Muscle of arm (tissue), 14 donors: ENCODE results near the gene CACNA1I. TPM values are rescaled to one million over a fixed set of nuclear protein-coding genes. Genes with fewer than 3 reads are reported as not detected.
A peak's percentile ranks its signal among the peaks of the same experiment; 100 is the strongest.
"Not testable (repeated sequence)": the region's sequence is repeated elsewhere in the genome, so short reads cannot be mapped to it uniquely, and the experiment has no call there.

Experiments used
- DNase-seq: peaks from one replicate; pipeline ENCODE4 v3.0.0-alpha.2; 2013
- long read RNA-seq, 11 donors: transcript quantifications; one replicate each; lab custom pipeline, GENCODE V29; 2026
- polyA plus RNA-seq, 12 donors: library from polyadenylated mRNA; unstranded; fragments of 120-200 nt; gene quantifications; one replicate each; pipeline ENCODE4 v1.2.1, GENCODE V29; 2013; ENCODE audit not compliant: insufficient read length in 12 of 12

The CACNA1I gene
- under 1 TPM in 10 of 12 donors, not detected in 2; 0.03 to 0.40 (median 0.13) TPM for polyA plus RNA-seq
- long read RNA-seq, donor 1, result 0 reads
- long read RNA-seq, donor 2, result 0 reads
- long read RNA-seq, donor 3, result 0 reads
- long read RNA-seq, donor 4, result 0 reads
- long read RNA-seq, donor 5, result 0 reads
- long read RNA-seq, donor 6, result 0 reads
- long read RNA-seq, donor 7, result 0 reads
- long read RNA-seq, donor 8, result 0 reads
- long read RNA-seq, donor 9, result 0 reads
- long read RNA-seq, donor 10, result 0 reads
- long read RNA-seq, donor 11, result 0 reads

DNA sequence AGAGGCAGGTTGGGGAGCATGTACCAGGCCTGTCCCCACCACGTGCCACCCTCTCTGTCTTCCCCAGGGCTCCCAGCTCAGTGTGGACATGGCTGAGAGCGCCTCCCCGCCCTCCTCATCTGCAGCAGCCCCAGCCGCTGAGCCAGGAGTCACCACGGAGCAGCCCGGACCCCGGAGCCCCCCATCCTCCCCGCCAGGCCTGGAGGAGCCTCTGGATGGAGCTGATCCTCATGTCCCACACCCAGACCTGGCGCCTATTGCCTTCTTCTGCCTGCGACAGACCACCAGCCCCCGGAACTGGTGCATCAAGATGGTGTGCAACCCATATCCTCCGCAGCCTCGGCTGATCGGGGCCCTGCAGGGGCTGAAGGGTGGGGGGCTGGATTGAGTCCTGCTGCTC lies at the start of gene CACNA1I:
TSS of gene CACNA1I (plus strand) at position 89 of the 400 bp plus-strand sequence. CDS start at position 89, 0 bp downstream.
- no peak for DNase-seq

DNA sequence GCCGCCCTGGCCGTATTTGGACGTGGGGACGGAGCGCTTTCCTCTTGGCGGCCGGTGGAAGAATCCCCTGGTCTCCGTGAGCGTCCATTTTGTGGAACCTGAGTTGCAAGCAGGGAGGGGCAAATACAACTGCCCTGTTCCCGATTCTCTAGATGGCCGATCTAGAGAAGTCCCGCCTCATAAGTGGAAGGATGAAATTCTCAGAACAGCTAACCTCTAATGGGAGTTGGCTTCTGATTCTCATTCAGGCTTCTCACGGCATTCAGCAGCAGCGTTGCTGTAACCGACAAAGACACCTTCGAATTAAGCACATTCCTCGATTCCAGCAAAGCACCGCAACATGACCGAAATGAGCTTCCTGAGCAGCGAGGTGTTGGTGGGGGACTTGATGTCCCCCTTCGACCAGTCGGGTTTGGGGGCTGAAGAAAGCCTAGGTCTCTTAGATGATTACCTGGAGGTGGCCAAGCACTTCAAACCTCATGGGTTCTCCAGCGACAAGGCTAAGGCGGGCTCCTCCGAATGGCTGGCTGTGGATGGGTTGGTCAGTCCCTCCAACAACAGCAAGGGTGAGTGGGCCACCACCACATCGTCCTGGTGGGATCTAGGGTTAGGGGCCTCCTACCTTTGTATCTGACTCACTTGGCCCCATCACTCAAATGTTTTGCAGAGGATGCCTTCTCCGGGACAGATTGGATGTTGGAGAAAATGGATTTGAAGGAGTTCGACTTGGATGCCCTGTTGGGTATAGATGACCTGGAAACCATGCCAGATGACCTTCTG lies 49.3 kb upstream of the CACNA1I start:
- DNase-seq, result not testable (repeated sequence)

DNA sequence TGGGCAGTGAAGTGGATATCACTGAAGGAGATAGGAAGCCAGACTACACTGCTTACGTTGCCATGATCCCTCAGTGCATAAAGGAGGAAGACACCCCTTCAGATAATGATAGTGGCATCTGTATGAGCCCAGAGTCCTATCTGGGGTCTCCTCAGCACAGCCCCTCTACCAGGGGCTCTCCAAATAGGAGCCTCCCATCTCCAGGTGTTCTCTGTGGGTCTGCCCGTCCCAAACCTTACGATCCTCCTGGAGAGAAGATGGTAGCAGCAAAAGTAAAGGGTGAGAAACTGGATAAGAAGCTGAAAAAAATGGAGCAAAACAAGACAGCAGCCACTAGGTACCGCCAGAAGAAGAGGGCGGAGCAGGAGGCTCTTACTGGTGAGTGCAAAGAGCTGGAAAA lies 48.5 kb upstream of the CACNA1I start:
- DNase-seq, result not testable (repeated sequence)

DNA sequence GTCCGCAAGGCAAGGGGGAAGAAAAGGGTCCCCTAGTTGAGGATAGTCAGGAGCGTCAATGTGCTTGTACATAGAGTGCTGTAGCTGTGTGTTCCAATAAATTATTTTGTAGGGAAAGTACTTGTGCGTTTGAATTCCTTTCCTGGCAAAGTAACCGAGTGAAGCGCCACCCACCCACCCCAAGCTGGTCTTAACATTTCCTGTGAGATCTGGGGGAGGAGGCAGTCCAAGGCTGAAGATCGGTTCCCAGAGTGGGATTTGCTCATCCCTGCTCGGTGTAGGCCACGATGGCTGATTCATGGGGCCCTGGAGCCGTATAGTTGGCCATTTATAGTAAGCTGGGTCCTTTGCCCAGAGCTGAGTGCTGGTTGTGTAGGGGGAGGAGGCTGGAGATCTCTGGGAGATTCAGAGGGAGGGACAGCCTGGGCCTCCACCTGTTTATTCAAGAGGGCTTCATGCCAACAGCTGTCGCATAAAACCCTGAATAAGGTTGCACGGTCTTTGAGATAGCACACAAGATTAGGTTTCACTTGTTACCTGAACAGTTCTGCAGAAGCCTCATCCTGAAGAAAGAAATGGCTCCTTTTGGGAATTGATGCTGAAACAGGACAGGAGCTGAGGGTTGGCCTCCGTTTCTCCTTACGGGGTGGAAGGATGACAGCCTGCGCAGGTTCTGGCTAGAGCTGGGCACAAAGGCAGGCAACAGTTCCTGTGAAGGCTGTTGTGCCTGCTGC lies 47.8 kb upstream of the CACNA1I start:
- DNase-seq, result no peak

DNA sequence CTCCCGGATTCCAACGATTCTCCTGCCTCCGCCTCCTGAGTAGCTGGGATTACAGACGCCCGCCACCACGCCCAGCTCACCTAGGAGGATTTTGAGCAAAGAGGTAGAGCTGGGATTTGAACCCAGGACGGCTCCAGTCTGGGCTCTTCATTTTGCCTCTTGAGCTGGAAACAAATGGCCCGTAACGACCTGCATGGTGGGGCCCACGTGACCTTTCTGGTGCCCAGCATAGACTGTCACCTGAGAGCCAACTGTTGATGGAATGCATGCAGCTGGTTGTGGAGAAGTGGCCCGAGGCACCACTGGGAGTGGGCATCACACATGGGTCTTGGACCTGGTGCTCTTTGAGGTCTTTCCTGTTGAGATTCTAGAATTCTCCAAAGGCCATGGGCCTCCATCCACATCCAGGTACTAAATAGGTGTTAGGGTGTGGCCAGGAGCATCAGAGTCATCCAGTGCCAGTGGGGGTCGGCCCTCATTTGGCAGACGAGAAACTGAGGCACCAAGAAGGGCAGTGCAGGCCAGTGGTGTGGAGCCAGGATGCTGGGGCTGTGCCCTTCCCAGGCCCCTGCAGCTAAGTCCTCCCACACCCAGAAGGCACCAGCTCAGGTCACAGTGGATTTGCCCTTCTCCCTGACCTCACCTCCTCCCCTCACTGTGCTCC lies 46.3 kb upstream of the CACNA1I start:
- DNase-seq, result no peak

DNA sequence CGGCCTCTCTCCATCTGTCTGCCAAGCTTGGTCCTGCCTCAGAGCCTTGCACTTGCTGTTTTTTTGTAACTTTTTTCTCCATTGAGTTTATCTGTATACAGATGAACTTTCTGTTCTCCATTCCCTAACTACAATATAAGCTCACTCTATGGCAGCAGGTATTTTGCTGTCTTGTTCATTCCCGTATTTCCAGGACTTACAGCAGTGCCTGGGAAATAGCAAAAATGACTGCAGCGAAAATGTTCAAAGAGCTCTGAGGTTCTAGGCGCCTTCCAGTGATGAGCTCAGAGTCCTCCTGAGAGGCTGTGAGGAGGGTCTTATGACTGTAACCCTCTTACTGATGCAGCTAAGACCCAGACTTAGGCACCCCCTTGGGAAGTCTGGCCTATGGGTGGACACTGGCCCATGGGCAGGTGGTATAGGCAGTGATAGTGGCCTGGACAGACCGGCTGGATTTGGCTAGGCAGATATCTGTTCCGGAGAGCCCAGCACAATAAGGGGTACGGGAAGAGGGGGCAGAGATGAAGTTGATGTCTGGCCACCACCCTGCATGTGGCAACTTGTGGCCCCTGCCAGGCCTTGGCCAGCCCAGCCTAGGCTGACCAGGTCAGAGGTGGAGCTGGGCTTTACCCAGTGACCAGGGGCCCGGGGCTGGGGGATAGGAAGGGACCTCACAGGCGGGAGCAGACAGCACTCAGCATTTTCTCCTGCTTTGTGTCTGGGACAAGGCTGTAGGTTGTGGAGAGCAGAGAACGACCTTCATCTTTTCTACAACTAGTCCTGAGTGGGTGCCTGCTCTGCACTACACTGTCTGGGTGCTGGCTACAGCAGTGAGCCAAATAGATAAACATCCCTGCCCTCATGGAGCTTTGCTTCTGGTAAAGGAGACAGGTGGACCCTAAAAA lies 45.5 kb upstream of the CACNA1I start:
- no peak for DNase-seq

DNA sequence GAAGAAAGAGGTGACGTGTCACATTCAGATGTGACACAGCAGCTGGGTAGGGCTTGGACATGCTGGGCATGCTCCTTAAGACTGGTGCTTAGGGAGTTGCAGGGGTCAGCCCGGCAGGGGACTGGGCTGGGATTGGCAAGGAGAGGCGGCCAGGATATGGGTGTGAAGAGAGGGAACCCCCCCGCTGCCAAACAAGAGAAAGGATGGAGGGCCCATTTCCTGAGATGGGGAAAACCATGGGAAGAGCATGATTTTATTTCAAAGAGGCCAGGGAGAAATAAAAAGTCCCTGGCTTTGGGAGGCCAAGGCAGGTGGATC lies 44.9 kb upstream of the CACNA1I start:
- DNase-seq, result no peak

DNA sequence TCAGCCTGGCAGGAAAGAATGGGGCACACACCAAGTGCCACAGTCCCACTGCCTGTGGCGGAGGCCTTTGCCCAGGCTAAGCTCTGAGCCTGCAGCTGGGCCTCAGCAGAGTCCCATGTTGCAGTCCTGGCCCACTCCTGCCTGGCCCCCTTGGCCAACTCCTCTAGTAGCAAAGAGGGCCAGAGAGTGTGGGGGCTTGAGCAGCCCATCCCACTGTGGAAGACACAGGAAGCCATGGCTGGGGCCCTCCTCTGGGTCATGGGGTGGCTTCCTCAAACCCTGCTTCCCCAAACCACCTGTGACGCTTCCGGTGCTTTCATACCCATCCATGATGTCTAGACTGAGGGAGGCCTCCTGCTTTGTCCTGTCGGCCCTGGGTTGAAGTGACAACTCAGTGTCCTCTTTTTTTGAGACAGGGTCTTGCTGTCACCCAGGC lies 43.8 kb upstream of the CACNA1I start:
- DNase-seq, result no peak

DNA sequence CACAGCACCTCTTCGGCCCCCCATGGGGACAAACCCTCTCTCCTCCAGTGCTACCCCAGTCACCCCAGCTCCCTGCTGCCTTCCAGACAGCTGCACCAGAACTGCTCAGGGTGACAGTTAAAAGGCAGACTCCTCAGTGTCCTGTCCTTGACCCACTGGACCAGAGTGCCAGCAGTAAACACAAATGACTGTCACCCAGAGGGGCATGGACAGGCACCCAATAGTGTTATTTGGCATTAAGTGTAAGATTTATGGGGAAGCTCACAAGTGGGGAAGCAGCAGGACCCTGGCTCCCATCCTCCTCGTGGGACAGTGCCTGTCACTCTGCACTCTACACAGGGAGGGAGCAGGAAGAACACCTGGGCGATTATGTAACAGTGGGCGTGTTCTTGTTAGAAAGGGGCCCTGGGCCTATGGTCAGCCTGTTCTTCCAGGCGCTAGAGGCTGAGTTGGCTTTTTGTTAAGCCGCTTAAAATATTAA lies 43.0 kb upstream of the CACNA1I start:
- DNase-seq, result no peak

DNA sequence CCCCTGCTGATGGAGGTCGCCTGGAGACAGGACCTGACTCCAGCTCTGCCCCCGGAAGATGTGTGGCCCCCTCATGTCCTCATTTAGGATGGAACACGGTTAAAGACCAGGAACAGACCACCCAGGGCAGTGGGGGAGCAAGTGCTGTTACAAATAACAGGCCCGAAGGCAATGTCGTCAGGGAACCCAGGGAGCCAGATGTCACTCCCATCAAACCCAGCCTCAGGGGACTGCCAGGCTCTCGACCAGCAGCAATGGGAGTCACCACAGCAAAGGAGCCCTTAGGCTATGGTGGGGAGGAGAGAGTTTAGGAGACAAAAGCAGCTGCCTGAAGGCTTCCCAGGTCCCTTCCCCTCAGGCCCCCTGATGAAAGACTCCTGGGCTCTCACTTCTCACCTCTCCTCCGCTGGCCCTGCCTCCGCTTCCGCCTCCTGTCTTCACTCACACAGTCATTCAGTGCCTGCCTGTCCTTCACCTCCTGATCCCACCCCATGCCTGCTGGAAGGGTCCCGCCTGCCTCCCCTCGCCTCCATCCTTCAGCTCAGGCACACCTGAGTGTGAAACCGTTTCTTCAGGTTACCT lies 42.4 kb upstream of the CACNA1I start:
- DNase-seq, result no peak

DNA sequence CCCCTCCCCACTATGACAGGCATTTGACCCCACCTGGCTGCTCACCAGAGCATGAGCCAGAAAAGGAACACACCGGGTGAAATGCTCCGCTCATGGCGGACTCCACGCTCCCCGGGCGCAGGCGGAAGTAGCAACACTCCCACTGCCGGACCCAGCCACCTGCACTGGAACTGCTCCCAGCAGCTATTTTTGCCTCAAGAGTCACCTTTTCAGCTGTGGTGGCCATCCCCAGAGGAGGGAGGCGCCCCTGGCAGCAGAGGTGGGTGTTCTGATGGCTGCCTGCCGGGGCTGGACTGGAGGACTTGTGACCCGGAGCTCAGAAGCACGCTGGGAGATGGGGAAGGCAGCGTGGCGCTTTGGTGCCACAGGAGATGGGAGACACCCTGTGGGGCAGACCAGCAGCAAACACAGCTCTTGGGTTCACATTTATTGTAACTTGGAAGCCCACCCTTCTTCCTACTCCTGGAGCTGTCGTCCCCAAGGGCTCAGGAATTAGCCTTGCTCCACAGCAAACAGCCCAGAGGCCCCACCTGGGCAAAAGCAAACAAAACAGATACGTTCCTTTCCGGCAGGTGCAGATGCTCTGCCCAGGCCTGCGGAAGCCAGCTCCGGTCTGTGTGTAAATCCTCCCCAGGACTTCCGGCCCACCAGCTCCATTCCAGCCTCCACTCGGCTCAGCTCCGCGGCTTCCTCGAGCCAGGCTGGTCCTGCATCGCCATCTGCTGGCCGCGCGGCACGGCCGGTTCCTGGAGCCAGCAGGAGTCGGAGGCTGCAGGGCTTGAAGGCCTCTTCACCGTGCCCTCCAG lies 41.7 kb upstream of the CACNA1I start:
- DNase-seq, result peak; percentile 91

DNA sequence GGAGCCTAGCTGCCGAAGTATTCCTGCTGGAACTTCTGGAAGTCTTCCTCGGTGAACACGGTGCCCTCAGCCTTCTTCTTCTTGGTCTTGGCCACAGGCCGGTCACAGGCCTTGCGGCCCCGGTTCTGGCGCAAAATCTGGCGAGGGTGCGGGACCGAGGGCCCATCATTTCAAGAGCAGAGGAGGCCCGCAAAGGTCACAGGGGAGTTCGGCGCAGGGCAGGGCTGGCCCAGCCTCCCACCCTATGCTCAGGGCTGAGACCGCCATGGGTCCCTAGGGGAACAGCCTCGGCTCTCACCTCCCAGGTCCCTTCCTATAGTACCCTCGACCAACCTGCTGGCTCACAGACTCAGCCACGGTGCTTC lies 41.1 kb upstream of the CACNA1I start:
- no peak for DNase-seq

DNA sequence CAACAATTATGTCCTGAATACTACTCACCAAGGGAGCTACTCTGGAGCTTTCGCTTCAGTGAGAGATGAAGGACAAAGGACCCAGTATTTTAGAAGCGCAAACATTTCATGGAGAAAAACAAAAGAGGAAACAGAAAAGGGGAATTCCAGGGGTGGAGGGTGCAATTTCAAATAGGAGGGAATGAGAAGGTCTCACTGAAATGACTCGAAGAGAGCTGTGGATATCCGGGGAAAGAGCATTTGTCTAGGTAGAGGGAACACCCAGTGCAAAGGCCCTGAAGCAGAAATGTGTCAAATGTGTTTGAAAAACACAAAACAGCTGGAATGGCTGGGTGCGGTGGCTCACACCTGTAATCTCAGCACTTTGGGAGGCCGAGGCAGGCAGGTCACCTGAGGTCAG lies 40.4 kb upstream of the CACNA1I start:
- no peak for DNase-seq

DNA sequence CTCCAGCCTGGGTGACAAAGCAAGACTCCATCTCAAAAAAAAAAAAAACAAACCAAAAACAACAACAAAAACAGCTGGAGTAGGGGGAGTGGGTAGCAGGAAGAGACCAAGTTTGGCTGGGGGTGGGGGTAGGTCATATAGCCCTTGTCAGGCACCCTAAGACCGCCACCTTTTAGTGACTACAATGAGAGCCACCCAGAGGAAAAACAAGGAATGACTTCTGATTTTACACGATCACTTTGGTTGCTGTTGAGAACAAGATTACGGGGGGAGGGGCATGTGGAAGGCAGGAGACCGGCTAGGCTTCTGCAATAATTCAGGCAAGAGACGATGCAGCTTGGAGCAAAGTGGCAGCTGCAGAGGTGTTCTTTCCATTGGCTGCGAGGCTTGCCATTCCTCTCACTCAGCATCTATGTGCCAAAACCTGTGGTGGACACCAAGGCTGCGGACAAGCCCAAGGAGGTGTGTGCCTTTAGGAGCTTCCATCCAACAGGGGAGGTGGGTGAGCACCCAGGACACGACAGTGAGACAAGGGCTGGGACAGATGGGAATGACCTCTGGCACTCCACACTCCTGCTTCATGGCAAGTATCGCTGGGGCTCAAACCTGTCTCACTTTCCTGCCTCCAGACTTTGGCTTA lies 39.7 kb upstream of the CACNA1I start:
- DNase-seq, result no peak

DNA sequence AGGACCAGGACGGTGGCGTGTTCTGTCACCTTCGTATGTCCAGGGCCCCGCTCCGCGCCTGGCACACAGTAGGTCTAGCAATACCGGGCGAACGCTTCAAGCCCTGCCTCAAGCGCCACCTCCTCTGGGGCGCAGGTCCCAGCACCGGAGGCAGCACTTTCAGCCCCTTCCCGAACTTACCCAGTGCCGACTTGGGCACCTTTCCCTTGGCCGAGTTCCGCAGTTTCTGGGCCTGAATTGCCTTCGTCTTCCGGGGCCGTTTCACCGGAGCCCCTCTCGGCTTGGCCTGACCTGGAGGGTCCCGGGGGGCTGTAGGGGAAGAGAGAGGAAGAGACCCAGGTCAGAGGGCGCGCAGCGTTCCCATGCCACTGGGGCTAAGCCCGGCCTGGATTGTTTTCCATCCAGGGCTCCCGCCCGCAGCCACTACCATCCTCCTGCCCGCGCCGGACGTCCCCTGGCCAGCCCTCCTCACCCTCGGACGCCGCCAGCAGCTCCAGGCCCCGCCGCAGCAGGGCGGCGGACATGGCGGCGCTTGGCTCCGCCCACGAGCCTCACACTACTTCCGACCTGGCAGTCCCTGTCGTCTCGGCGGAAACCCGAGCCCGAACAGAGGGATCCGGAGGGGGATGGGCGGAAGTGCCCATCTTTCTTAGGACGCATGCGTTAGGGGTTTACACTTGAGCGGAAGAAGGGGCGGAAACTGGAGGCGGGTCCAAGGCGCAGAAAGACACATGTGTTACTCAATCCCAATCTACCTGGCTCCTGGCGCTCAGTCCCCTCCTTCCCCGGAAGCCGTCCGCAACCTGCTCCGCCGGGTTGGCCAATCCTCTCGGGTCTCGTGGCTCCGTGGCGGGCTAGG lies 38.1 kb upstream of the CACNA1I start, which contains the start of gene RPS19BP1:
TSS of gene RPS19BP1 (minus strand) at position 534 of the 859 bp plus-strand sequence. CDS start at position 524, 10 bp downstream.
- DNase-seq, result peak; percentile 100

DNA sequence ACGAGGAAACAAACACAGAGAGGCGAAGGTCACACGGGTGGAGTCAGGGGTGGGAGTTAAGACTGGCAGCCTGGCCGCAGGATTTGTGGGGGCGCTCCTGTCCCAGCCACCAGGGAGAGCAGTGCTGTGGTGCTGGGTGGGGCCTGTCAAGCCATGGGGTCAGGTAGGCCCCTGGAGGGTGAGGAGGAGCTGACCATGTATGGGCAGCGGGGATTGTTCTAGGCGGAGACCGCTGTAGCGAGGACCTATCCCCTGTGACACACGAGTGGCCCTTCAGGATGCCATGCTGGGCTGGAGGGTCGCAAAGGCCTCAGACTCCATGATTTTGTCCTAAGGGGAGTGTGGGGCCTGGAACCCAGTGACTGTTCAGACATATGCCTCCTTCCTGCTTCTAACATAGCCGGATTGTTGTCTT lies 36.5 kb upstream of the CACNA1I start:
- DNase-seq, result no peak

DNA sequence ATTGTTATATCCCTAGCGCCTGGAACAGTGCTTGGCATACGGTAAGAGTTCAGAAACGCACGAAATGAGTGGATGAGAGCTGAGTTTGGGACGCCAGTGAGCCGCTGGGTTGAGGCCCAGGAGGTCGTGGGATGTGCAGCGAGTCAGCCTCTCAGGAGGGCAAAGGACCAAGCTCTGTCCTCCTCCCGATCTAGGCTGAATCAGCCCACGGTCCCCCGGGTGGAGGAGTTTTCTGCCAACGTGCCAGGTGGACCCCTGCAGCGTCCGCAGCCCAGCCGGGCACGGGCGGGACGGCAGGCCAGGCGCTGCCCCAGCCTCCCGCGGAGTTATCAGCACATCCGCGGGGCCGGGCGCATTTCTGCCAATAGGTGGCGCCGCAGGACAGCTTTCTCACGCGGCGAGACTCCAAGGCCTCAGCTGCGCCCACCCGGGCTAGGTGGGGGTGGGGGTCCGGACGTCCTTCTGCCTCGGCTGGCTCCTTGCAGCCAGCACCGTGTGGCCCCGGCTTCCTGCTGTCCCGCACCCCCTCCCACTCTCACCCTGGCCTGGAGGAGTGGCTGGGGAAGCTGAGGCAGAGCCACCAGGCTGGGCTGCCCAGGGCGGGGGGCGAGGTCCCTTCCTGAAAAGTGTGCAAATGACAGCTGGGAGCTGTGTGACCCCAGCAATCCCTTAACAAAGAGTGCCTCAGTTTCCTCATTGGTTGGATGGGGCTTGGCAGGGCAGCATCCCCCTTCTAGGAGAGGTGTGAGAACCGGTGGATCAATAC lies 35.8 kb upstream of the CACNA1I start:
- peak; percentile 82 for DNase-seq
